ENCODE data around the gene SCN9A. TPM values are rescaled to one million over a fixed set of nuclear protein-coding genes. Genes with fewer than 3 reads are reported as not detected.

Gene SCN9A
- total and polyA plus RNA-seq, 2 of the 8 experiments (the other 6 are each of a cell fraction or from before 2014, with no cell fraction given) = 1.6 to 6.2 TPM

- Histone ChIP-seq H3K18ac (ENCODE audit: extremely low read depth, low read length) (no peak overlapping the region), H3K56ac (replicated peaks; ENCODE audit: insufficient read length, low read depth, low read length) (no peak overlapping the region), H3K79me2 (ENCODE audit: control insufficient read depth in 1 of 2, insufficient read depth in 2 of 2, low read length in 2 of 2) (no peaks in the 10 kb centered on the region), H3K14ac (ENCODE audit: insufficient read length) (no peak overlapping the region), H4K91ac (replicated peaks; ENCODE audit: insufficient read length, low read length) (no peak overlapping the region), H2BK15ac (ENCODE audit: low read length) (no peak overlapping the region), H3K27ac (ENCODE audit: low read depth, low read length) (no peak overlapping the region), H3K23ac (ENCODE audit: insufficient read length) (no peak overlapping the region), H3K4ac (replicated peaks; ENCODE audit: insufficient read length, low read depth, low read length) (no peak overlapping the region), H4K5ac (ENCODE audit: insufficient read length, low read depth, low read length) (no peak overlapping the region), H4K8ac (ENCODE audit: extremely low read depth, insufficient read depth, low read length) (no peak overlapping the region), H3K23me2 (ENCODE audit: low read depth, low read length) (no peaks in the 10 kb centered on the region), H2AFZ (ENCODE audit: low read length) (no peak overlapping the region), H3K79me1 (ENCODE audit: low read depth, low read length) (no peaks in the 10 kb centered on the region), H3K4me1 (replicated peaks in 1 of 4; ENCODE audit: control insufficient read depth in 3 of 4, insufficient read depth in 4 of 4, low read length in 3 of 4) (no peaks in the 10 kb centered on the region), H4K20me1 (replicated peaks in 1 of 2; ENCODE audit: control insufficient read depth in 1 of 2, insufficient read depth in 2 of 2, low read length in 2 of 2) (no peaks in the 10 kb centered on the region), H2BK5ac (ENCODE audit: low read depth, low read length) (no peak overlapping the region), H3K36me3 (ENCODE audit: control insufficient read depth in 2 of 4, insufficient read depth in 4 of 4, low read length in 3 of 4) (no peaks in the 10 kb centered on the region), H3K4me3 (ENCODE audit: extremely low read depth in 1 of 4, insufficient read depth in 2 of 4, low read depth in 3 of 4, low read length in 4 of 4) (no peak overlapping the region), H3K27me3 (replicated peaks in 1 of 4; ENCODE audit: control insufficient read depth in 3 of 4, extremely low read depth in 1 of 4, insufficient read depth in 3 of 4, low read length in 3 of 4) (no peaks in the 10 kb centered on the region), H2BK20ac (ENCODE audit: low read length) (no peak overlapping the region), H2AK5ac (ENCODE audit: low read depth, low read length) (no peak overlapping the region), H2BK120ac (replicated peaks; ENCODE audit: low read depth, low read length) (no peak overlapping the region), H3K9me3 (ENCODE audit: insufficient read depth in 2 of 2, low read depth in 1 of 2, low read length in 1 of 2) (no peaks in the 10 kb centered on the region), H3K4me2 (ENCODE audit: insufficient read depth in 1 of 2, low read depth in 2 of 2, low read length in 2 of 2) (no peak overlapping the region), H3K9ac (replicated peaks in 1 of 4; ENCODE audit: extremely low read depth in 1 of 4, low read depth in 3 of 4, low read length in 3 of 4) (no peak overlapping the region), H2BK12ac (ENCODE audit: low read depth, low read length) (no peak overlapping the region)
- DNase-seq (ENCODE audit: low read depth in 1 of 2, low spot score in 2 of 2) (no peak), FAIRE-seq (no peak)
- 76% methylated on average over 2 of the region's 2 CpGs; no CpG with 5 or more reads in 1 of the 2 experiments for WGBS, 2 experiments (ENCODE audit: extremely low coverage in 1 of 2, insufficient coverage in 1 of 2, insufficient read length in 1 of 2, insufficient replicate concordance in 2 of 2, low coverage in 1 of 2, low lambda C conversion rate in 2 of 2, missing lambda C conversion rate in 1 of 2)
- CTCF ChIA-PET (ENCODE audit: partially characterized antibody) = interaction anchor here (0.6 to 2.4 kb wide), 3 partner anchors 23 to 34 kb away, joined by 3 to 8 read pairs (median 5); partner anchors contain the start of gene SCN1A
- POLR2A ChIA-PET (ENCODE audit: partially characterized antibody) = no interaction called here
- TF ChIP-seq CHD2 (IDR thresholded peaks at IDR 0.05; ENCODE audit: low read length) (no peak), PHF8 (conservative IDR thresholded peaks at IDR 0.05; ENCODE audit: low read depth, low read length) (no peak), CBX8 (IDR thresholded peaks at IDR 0.05; ENCODE audit: borderline replicate concordance, low read depth, low read length) (no peak), RXRA (IDR thresholded peaks at IDR 0.05; ENCODE audit: insufficient read depth, low read depth, low read length) (no peak), E2F6 (IDR thresholded peaks at IDR 0.05) (no peak), POLR2AphosphoS5 (IDR thresholded peaks at IDR 0.05; ENCODE audit: low read depth, low read length) (no peak), NRF1 (IDR thresholded peaks at IDR 0.05; ENCODE audit: low read depth, low read length) (no peak), TBP (IDR thresholded peaks at IDR 0.05; ENCODE audit: low read depth, low read length) (no peak), HDAC6 (IDR thresholded peaks at IDR 0.05; ENCODE audit: low read depth, low read length) (no peak), MAFK (IDR thresholded peaks at IDR 0.05; ENCODE audit: low read depth, low read length) (no peak), CEBPB (IDR thresholded peaks at IDR 0.05; ENCODE audit: low read depth, low read length) (no peak), RFX5 (IDR thresholded peaks at IDR 0.05; ENCODE audit: borderline replicate concordance, low read depth, low read length) (no peak), POLR2A (IDR thresholded peaks at IDR 0.05; ENCODE audit: control extremely low read depth in 1 of 2, low read depth in 2 of 2, low read length in 2 of 2) (no peak), POU5F1 (IDR thresholded peaks at IDR 0.05; ENCODE audit: low read depth, low read length) (no peak), GABPA (IDR thresholded peaks at IDR 0.05; ENCODE audit: borderline replicate concordance, insufficient read depth, low read length) (no peak), SP1 (IDR thresholded peaks at IDR 0.05; ENCODE audit: low read depth, low read length) (no peak)
Measured at GRCh38 chr2:166157578-166157977, 218.2 kb downstream of the SCN9A start.

All from H1 (cell line).